Measurements from ENCODE around the gene POLD4.
A peak's percentile ranks its signal among the peaks of the same experiment; 100 is the strongest.

The POLD4 gene

GRCh38 chr11:67314218-67314617 is 39.1 kb downstream of the POLD4 start:
- DNase-seq, result no peak

DNA sequence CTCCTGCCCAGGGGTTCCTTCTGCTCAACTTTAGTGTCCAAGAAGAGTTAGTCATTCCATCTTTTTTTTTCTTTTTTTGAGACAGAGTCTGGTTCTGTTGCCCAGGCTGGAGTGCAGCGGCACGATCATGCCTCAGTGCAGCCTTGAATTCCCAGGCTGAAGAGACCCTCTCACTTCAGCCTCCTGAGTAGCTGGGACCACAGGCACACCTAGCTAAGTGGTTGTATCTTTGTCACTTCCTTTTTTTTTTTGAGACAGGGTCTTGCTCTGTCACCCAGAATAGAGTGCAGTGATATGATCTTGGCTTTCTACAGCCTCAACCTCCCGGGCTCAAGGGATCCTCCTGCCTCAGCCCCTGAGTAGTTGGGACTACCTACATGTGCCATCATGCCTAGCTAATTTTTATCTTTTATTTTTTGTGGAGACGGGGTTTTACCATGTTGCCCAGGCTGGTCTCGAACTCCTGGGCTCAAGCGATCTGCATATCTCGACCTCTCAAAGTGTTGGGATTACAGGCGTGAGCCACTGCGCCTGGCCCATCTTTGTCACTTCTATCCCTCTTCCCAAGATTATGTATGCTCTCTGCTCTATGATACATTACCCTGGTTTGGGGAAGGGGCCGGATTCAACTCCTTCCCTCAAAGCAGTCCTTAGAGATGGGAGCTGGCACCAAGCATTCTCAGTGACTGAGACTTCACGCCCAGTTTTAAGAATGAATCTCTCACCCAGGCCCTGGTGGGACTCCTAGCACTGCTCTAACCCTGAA is 40.0 kb downstream of the POLD4 start:
- DNase-seq, result no peak

DNA sequence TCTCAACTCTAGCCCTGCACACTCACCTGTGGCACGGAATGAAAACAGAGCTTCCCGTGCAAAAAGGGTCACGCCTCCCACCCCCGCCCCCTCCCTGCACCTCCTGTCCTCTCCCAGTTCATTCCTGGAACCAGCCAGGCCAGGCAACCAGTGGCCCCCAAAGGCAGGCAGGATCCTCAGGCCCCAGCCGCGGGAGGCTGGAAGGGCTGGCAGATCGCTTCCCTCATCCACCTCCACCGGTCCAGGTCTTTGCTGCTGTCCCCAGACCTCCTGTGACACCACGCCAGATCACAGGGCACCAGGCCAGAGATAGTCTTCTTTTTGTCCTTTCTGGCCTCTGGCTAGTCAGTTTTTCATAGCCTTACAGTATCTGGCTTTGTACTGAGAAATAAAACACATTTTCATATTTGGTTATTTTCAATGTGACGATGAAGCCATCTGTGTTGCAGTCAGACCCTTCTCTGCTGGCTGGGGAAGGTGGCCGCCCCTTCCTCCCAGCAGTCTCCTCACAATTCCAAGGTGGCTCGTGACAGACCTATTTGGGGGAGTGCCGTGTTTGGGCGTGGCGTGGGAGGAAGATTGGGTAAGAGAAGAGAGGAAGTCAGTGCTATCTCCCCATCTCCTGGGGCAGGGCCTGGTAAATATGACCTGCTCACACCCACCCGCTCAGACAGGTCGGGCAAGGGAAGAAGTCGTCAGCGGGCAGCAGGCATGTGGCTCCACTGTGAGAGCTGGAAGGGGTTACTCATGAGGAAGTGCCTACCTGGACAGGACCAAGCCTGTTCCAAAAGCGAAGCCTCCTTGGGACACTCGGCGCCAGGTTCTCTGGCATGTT is 40.9 kb downstream of the POLD4 start:
- DNase-seq, result peak; percentile 84

- DNase-seq, result peak; percentile 64
These were observed 41.7 kb downstream of the POLD4 start for GRCh38 chr11:67311556-67312082.

GRCh38 chr11:67311051-67311555 is 42.2 kb downstream of the POLD4 start:
- DNase-seq, result no peak

GRCh38 chr11:67310246-67311050 is 42.9 kb downstream of the POLD4 start:
- peak; percentile 58 for DNase-seq

- DNase-seq, result peak; percentile 62
These were observed 43.7 kb downstream of the POLD4 start for GRCh38 chr11:67309661-67310061.

- DNase-seq, result no peak
These were observed 44.2 kb downstream of the POLD4 start for GRCh38 chr11:67309166-67309565.

DNA sequence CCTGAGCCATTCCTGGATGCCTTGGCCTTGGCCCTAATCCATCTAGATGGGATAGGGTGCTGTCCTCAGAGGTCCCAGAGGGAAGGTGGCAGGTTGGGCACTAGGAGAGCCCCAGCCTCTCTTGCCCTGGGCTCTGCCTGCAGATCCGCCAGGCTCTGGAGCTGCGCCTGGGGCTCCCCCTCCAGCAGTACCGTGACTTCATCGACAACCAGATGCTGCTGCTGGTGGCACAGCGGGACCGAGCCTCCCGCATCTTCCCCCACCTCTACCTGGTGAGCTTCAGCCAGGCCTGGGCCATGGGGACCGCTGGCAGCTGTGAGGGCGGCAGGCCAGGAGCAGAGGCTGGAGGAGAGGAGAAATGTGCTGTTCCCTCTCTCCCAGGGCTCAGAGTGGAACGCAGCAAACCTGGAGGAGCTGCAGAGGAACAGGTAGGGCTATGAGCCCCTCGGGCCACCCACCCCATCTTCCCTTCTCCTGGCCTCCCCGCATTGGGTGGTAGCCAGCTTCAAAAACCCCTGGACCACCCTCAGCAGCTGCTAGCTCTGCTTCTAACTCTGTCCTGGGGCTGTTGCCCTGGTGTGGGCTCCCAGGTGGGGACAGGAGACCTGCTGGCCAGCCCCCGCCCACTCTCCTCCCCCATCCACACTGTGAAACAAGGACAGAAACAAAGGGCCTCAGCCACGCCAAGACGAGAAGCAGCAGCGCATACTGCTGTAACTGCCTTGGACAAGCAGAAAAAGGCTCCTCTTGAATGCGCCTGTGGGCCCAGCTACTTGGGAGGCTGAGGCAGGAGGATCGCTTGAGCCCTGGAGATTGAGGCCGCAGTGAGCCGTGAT is 45.1 kb downstream of the POLD4 start:
- peak; percentile 46 for DNase-seq

GRCh38 chr11:67307545-67308001 is 45.8 kb downstream of the POLD4 start:
- DNase-seq, result peak; percentile 53

- DNase-seq, result peak; percentile 47
These were observed 46.4 kb downstream of the POLD4 start for GRCh38 chr11:67306769-67307544.

GRCh38 chr11:67304511-67305113 is 48.7 kb downstream of the POLD4 start:
- DNase-seq, result peak; percentile 58

DNA sequence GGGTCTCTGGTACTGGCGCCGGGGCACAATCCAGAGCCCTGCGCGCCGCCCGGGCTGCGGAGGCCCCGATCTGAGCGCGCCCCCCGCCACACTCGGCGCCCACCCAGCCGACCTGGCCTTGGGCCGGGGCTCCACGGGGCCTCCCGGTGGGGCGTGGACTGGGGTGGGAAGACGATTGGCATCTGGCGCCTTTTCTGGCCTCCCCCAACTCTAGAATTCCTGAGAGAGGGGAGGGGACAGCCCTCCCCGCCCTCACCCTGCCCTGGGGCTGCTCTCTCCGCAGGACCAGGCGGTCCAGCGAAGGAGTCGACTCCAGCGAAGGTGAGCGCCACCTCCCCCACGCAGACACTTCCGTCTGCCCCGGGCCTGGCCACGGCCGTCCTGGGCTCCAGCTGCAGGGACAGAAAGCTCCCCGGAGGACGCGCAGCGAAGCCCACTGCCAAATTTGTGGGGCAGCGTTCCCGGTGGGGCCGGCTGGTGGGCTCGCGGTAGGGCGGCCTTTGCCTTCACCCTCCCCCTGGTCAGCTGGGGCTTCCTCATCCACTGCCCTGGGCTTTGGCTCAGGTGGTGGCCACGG is 49.4 kb downstream of the POLD4 start:
- DNase-seq, result peak; percentile 74

DNA sequence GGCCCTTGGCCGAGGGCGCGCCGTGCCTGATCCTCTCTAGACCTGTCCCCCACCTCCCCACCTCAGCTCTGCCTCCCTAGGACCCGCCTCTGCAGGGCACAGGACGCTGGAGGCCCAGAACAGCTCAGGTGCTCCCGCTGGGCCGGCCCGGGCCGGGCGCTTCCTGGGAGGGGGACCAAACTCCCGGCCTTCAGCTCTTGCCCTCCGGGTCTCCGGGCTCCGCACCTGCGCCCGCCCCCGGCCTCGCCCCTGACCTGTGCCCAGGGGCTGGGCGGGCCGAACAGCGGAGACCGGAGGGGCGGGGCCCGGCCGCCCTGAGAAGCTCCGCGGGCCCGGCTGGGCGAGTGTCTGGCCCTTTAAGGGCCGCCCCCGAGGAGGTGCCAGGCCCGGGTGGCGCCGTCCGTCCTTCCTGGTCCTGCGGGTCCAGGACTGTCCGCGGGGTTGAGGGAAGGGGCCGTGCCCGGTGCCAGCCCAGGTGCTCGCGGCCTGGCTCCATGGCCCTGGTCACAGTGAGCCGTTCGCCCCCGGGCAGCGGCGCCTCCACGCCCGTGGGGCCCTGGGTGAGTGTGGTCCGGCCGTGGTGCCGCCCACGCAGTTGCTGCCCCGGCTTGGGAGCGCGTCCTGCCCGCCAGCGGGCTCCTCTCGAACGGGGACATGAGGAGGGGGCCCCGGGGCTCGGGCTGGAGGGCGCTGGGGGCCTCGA is 50.1 kb downstream of the POLD4 start, which contains the start of gene SSH3:
Gene SSH3 (plus strand): TSS at position 399 of the 703 bp plus-strand sequence. CDS start 96 bp downstream, at position 495.
- DNase-seq, result peak; percentile 85

- peak; percentile 64 for DNase-seq
These were observed 50.7 kb downstream of the POLD4 start for GRCh38 chr11:67302571-67303131.

- DNase-seq, result peak; percentile 55
These were observed 51.3 kb downstream of the POLD4 start for GRCh38 chr11:67301951-67302516.

DNA sequence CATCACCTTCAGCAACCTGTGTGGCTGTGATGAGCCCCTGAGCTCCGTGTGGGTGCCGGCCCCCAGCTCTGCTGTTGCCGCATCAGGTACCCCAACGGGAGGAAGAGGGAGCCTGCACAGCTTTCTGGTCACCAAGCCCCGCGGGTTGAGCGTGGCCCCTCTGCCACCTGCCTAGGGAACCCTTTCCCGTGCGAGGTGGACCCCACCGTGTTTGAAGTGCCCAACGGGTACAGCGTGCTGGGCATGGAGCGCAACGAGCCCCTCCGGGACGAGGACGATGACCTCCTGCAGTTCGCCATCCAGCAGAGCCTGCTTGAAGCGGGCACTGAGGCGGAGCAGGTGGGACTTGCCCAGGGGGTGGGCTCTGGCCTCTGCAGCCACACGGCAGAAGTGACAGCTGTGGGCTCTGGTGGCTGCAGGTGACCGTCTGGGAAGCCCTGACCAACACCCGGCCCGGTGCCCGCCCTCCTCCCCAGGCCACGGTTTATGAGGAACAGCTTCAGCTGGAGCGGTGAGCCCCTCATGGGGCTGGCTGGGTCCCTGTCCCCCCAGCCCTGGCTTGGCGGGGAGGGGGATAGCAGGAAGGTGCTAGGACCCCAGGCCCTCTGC is 51.9 kb downstream of the POLD4 start:
- DNase-seq, result peak; percentile 61
